Fibroblast of peridontal ligament (primary cell): ENCODE data around the gene ZSCAN20.

Experiments
- DNase-seq: peaks from one replicate; pipeline ENCODE4 v3.0.0-alpha.2; 2010; ENCODE audit errors: extremely low read depth

ZSCAN20 gene

GRCh38 chr1:33532936-33533335, 60.5 kb downstream of the ZSCAN20 start:
- DNase-seq, result no peak

GRCh38 chr1:33535334-33535733, 62.9 kb downstream of the ZSCAN20 start:
- no peak for DNase-seq

- DNase-seq, result no peak
These were observed 65.4 kb downstream of the ZSCAN20 start for GRCh38 chr1:33537885-33538284.

- DNase-seq, result no peak
These were observed 69.5 kb downstream of the ZSCAN20 start for GRCh38 chr1:33541966-33542365.
